GM06990 (cell line): ENCODE measurements around the gene UQCC2.

Experiments
- DNase-seq: peaks from one replicate; pipeline ENCODE4 v3.0.0-alpha.2; 2011; ENCODE audit not compliant: insufficient read length; ENCODE audit errors: extremely low read depth
- H3K27me3 ChIP-seq: replicated peaks from 2 replicates; pipeline ENCODE4 v1.6.0; 2011; ENCODE audit warnings: low read length; ENCODE audit not compliant: control insufficient read depth, insufficient read depth
- H3K36me3 ChIP-seq: 2 replicates; pipeline ENCODE4 v1.5.1; 2011; ENCODE audit warnings: low read length; ENCODE audit not compliant: control insufficient read depth, insufficient read depth
- H3K4me3 ChIP-seq: replicated peaks from 2 replicates; pipeline ENCODE4 v1.5.1; 2011; ENCODE audit warnings: low read depth, mild to moderate bottlenecking, control low read depth, low read length
- CTCF ChIP-seq: IDR thresholded peaks from 2 replicates; pipeline ENCODE4 v1.5.1; 2011; ENCODE audit warnings: low read length, control low read depth, mild to moderate bottlenecking, inconsistent platforms; ENCODE audit not compliant: insufficient read depth, poor library complexity, severe bottlenecking

Gene UQCC2

GRCh38 chr6:33692078-33692759 is 19.3 kb downstream of the UQCC2 start:
- Histone ChIP-seq H3K36me3 (peaks cover 58% of the 10 kb centered on the region), H3K27me3 (no peaks in the 10 kb centered on the region), H3K4me3 (no peak overlapping the region)
- no peak for DNase-seq
- TF ChIP-seq CTCF, result no peak

- DNase-seq, result no peak
- TF ChIP-seq CTCF, result no peak
- no peak overlapping the region for H3K4me3 ChIP-seq
- H3K36me3 ChIP-seq, result peaks cover 57% of the 10 kb centered on the region
- H3K27me3 ChIP-seq, result no peaks in the 10 kb centered on the region
Observed at GRCh38 chr6:33691456-33692077, 19.9 kb downstream of the UQCC2 start.

- H3K27me3 ChIP-seq, result no peaks in the 10 kb centered on the region
- DNase-seq, result no peak
- H3K36me3 ChIP-seq, result peaks cover 64% of the 10 kb centered on the region
- no peak for TF ChIP-seq CTCF
- H3K4me3 ChIP-seq, result no peak overlapping the region
Observed at GRCh38 chr6:33690766-33691165, 20.7 kb downstream of the UQCC2 start.

GRCh38 chr6:33689879-33690278 is 21.6 kb downstream of the UQCC2 start:
- no peak overlapping the region for H3K4me3 ChIP-seq
- no peak for DNase-seq
- peaks cover 62% of the 10 kb centered on the region for H3K36me3 ChIP-seq
- no peaks in the 10 kb centered on the region for H3K27me3 ChIP-seq
- TF ChIP-seq CTCF, result no peak

GRCh38 chr6:33689148-33689494 is 22.4 kb downstream of the UQCC2 start:
- TF ChIP-seq CTCF, result no peak
- no peak for DNase-seq
- Histone ChIP-seq H3K27me3 (no peaks in the 10 kb centered on the region), H3K36me3 (peaks cover 64% of the 10 kb centered on the region), H3K4me3 (no peak overlapping the region)
